ENCODE data around the gene KDM6B. TPM values are rescaled to one million over a fixed set of nuclear protein-coding genes. Genes with fewer than 3 reads are reported as not detected.

Gene KDM6B
- total and polyA plus RNA-seq, 9 of the 15 experiments (the other 6 are each of a cell fraction or from before 2014, with no cell fraction given): 0.01 to 22.9 (median 2.2) TPM

DNA sequence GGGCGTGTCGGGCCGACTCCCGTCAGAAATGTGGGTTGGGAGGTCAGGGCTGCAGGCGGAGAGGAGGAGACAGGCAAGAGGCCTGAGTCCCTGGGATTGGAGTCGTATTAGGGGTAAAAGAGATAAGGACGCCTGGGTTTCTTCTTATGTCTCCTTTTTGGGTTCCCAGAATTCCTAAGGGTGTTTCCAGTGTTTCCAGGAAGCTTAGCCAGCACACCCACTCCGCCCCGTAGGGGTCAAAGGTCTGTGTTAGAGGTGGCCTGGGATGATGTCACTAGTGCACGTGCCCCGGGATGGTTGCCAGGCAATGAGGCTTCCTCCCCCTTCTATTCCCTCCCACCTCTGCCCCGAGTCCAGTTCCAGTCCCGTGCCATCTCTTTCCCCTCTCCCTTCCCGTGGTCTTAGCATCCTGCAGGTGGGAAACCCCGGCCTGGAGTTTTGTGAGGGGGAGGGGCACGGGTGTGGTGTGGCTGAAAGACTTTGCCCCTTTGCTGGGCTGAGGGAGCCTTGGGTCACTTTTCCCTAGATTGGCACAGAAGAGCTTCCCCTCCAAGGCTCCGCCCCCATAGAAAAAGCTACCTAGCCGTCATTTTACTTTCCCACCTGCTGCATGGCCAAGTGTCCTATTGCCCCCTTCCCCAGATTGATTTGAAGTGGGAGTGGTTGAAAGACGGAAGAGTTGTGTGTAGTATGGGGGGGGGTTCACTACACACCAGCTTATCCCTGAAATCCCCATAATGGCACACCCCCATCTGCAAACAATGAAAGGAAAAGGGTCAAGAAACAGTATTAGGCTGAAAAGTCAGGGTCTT, 2.8 kb downstream of the KDM6B start (continued):
- TF ChIP-seq, protein P1, sequence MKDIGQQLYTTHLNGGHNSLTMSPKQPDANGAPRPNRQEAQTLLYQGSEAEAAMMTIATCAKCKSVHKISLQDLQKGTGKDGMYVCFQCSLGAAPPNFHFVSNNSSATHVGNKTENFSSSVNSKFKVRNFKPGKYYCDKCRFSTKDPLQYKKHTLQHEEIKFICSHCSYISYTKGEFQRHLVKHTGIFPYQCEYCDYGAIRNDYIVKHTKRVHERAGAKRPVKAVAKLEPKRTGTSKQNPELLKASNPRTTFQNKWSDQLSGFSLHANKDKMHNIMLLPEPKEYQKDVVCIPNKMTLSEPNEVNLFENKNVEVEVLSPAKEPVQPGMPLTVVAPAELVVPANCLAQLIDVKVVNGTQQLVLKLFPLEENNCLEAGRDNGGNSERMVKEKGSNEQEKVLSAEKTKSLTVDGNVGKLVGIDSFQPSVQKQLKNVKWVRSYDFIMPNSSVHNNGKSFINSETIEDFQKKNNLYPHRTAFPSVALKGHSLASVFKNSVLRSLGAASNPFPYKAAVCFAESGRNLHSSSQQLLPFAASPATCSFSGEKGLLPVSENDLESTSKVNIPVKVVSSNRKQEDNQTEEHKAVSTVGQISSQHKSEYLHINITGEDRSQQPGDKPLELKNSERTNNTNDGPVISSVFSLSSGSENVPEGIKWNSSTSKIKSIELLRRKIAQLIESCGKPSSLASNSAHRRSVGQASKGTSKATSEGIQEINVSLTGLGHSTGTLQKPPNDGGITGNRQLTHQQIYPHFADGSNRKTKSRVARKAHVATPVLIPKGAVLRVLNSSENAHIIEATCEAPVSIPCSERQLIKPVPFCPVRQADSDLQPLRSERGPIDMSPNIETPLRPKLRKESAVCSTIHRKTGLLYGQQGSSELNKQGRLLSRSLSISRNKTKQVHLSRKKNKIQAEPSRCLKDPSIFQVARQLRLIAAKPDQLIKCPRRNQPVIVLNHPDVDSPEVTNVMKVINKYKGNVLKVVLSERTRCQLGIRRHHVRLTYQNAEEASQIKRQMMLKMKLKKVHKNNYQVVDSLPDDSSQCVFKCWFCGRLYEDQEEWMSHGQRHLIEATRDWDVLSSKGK (CRISPR knock-in tag; IDR thresholded peaks at IDR 0.05): no peak
- TF ChIP-seq HDAC8 (tag; IDR thresholded peaks at IDR 0.05) (no peak), FOXP1 (CRISPR knock-in tag; IDR thresholded peaks at IDR 0.05) (no peak), CEBPB (tag; IDR thresholded peaks at IDR 0.05) (no peak), ZNF239 (CRISPR knock-in tag; IDR thresholded peaks at IDR 0.05) (no peak), HIVEP1 (CRISPR knock-in tag; IDR thresholded peaks at IDR 0.05) (no peak), RB1 (IDR thresholded peaks at IDR 0.05; ENCODE audit: low read depth) (peak; percentile 53; the same call in 1 of the 2 replicates), ZBTB17 (CRISPR knock-in tag; IDR thresholded peaks at IDR 0.05) (no peak), MAFK (IDR thresholded peaks at IDR 0.05; ENCODE audit: low read length) (0 out of 2 replicates have a peak, but pooled peaks have one; percentile 12), GATAD2B (IDR thresholded peaks at IDR 0.05; ENCODE audit: borderline replicate concordance) (peak; percentile 73; the same call in 1 of the 2 replicates), PHF8 (IDR thresholded peaks at IDR 0.05; ENCODE audit: borderline replicate concordance, low read length) (no peak), TFAM (CRISPR knock-in tag; conservative IDR thresholded peaks at IDR 0.05) (no peak), U2AF2 (optimal IDR thresholded peaks at IDR 0.05; ENCODE audit: low read depth, low read length) (no peak)
- TF ChIP-seq, protein P2, sequence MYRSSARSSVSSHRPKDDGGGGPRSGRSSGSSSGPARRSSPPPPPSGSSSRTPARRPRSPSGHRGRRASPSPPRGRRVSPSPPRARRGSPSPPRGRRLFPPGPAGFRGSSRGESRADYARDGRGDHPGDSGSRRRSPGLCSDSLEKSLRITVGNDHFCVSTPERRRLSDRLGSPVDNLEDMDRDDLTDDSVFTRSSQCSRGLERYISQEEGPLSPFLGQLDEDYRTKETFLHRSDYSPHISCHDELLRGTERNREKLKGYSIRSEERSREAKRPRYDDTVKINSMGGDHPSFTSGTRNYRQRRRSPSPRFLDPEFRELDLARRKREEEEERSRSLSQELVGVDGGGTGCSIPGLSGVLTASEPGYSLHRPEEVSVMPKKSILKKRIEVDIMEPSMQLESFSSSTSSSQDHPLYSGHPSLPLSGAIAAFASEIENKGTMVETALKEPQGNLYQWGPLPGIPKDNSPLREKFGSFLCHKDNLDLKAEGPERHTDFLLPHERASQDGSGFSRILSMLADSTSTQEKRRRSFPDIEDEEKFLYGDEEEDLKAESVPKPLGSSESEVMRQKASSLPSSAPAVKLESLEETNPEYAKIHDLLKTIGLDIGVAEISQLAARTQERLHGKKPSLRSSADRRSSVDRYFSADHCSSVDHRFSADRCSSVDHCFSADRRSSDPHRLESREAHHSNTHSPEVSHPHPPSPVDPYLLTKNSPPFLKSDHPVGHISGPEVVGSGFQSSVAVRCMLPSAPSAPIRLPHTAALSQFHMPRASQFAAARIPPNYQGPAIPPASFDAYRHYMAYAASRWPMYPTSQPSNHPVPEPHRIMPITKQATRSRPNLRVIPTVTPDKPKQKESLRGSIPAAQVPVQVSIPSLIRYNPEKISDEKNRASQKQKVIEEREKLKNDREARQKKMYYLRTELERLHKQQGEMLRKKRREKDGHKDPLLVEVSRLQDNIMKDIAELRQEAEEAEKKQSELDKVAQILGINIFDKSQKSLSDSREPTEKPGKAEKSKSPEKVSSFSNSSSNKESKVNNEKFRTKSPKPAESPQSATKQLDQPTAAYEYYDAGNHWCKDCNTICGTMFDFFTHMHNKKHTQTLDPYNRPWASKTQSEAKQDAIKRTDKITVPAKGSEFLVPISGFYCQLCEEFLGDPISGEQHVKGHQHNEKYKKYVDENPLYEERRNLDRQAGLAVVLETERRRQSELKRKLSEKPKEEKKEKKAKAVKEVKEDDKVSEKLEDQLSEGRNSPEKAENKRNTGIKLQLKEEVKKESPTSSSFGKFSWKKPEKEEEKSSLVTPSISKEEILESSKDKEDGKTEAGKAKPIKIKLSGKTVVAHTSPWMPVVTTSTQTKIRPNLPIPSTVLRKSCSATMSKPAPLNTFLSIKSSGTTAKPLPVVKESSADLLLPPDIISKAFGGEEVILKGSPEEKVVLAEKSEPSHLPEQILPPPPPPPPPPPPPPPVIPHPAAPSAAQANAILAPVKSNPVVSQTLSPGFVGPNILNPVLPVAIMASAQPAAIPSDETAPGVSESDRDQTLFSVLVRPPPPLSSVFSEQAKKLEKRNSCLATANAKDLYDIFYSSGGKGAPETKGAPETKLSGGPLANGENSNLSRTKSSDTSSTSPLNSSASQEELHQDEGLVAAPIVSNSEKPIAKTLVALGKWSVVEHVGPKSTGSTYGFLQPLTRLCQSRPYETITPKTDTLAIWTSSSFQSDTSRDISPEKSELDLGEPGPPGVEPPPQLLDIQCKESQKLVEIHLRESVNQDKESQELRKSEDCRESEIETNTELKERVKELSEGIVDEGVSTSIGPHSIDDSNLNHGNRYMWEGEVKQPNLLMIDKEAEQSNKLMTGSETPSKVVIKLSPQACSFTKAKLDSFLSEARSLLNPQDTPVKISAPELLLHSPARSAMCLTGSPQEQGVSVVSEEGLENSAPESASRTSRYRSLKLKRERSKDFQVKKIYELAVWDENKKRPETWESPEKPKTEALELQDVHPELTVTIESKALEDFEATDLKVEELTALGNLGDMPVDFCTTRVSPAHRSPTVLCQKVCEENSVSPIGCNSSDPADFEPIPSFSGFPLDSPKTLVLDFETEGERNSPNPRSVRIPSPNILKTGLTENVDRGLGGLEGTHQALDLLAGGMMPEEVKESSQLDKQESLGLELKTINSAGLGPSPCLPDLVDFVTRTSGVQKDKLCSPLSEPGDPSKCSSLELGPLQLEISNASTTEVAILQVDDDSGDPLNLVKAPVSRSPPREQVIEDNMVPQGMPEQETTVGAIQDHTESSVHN (IDR thresholded peaks at IDR 0.05; ENCODE audit: borderline replicate concordance in 1 of 2, low read depth in 1 of 2): peak in 1 of 2 experiments; percentile 98; a peak in 2 of 4 replicates

Data from K562 (cell line).